Endothelial cell of umbilical vein (primary cell): ENCODE measurements around the gene TIPRL. TPM values are rescaled to one million over a fixed set of nuclear protein-coding genes. Genes with fewer than 3 reads are reported as not detected.

Source experiments
- BruUV-seq: library from RNA; stranded (reverse); fragments of 400-500 nt; replicated peaks from 2 replicates; lab custom pipeline; 2021; lab: Mats Ljungman, UMichigan
- CTCF ChIA-PET: fragments of 300-600, 350-600 bp; sonication (Branson Sonifier 250); formaldehyde crosslinking; loops from one replicate; lab custom pipeline; 2021; ENCODE audit warnings: antibody characterized with exemption, inconsistent platforms; lab: Charles Lee
- POLR2A ChIA-PET: fragments of 300-600, 350-600 bp; sonication (Branson Sonifier 250); formaldehyde crosslinking; loops from one replicate; lab custom pipeline; 2021; ENCODE audit warnings: antibody characterized with exemption, inconsistent platforms; lab: Charles Lee
- DNase-seq: peaks from one replicate; pipeline ENCODE4 v3.0.0-alpha.2; 2011; ENCODE audit warnings: low read depth, low spot score
- FAIRE-seq: peaks from 2 replicates; lab custom pipeline; 2011; peaks lifted over from hg19 to GRCh38; lab: Jason Lieb, UNC
- H2AFZ ChIP-seq: 2 replicates; pipeline ENCODE4 v1.6.0; 2012; ENCODE audit warnings: low read depth, low read length, control low read depth, inconsistent platforms
- H3K27ac ChIP-seq: 2 replicates; pipeline ENCODE4 v1.5.1; 2011; ENCODE audit warnings: low read depth, mild to moderate bottlenecking, control low read depth, low read length, moderate library complexity; ENCODE audit not compliant: insufficient read depth
- H3K27me3 ChIP-seq, 2 experiments: 2 replicates each; pipeline versions ENCODE4 v1.6.0 to v1.6.1; 2011; ENCODE audit warnings: low read length in 2 of 2, mixed read lengths in 1 of 2; ENCODE audit not compliant: control insufficient read depth in 2 of 2, insufficient read depth in 2 of 2
- H3K36me3 ChIP-seq, 2 experiments: 2 replicates in 1 of 2; 3 replicates in 1 of 2; pipeline ENCODE4 v1.5.1; 2011; ENCODE audit warnings: low read length in 2 of 2, mild to moderate bottlenecking in 1 of 2, moderate library complexity in 1 of 2; ENCODE audit not compliant: control insufficient read depth in 2 of 2, insufficient read depth in 2 of 2; ENCODE audit errors: extremely low read depth in 1 of 2
- H3K4me1 ChIP-seq: 3 replicates; pipeline ENCODE4 v1.5.1; 2011; ENCODE audit warnings: mild to moderate bottlenecking, low read length; ENCODE audit not compliant: control insufficient read depth, insufficient read depth; ENCODE audit errors: extremely low read depth
- H3K4me2 ChIP-seq: 2 replicates; pipeline ENCODE4 v1.6.1; 2011; ENCODE audit warnings: low read length, control low read depth, mixed read lengths; ENCODE audit not compliant: insufficient read depth
- H3K4me3 ChIP-seq, 3 experiments: fragments of 200-600 bp in 1 of 3; sonication (generic), shearing (Covaris generic) in 1 of 3; replicated peaks in 1 of 3; 2 replicates each; pipeline ENCODE4 v1.5.1; 2011 to 2016; ENCODE audit warnings: control low read depth in 3 of 3, low read length in 3 of 3, mild to moderate bottlenecking in 2 of 3, inconsistent platforms in 1 of 3, low read depth in 1 of 3, moderate library complexity in 1 of 3; ENCODE audit not compliant: insufficient read depth in 1 of 3
- H3K79me2 ChIP-seq: 2 replicates; pipeline ENCODE4 v1.6.0; 2012; ENCODE audit warnings: low read length, inconsistent platforms; ENCODE audit not compliant: control insufficient read depth, insufficient read depth
- H3K9ac ChIP-seq: replicated peaks from 2 replicates; pipeline ENCODE3; 2011; ENCODE audit warnings: low read length, control low read depth; ENCODE audit not compliant: insufficient read depth; ENCODE audit errors: extremely low read depth
- H3K9me1 ChIP-seq: replicated peaks from 3 replicates; pipeline ENCODE4 v1.6.0; 2011; ENCODE audit warnings: mild to moderate bottlenecking, low read length; ENCODE audit not compliant: control insufficient read depth, insufficient read depth; ENCODE audit errors: extremely low read depth
- H3K9me3 ChIP-seq: replicated peaks from 2 replicates; pipeline ENCODE4 v1.5.1; 2012; ENCODE audit warnings: low read length, inconsistent platforms; ENCODE audit not compliant: control insufficient read depth, insufficient read depth
- H4K20me1 ChIP-seq: replicated peaks from 2 replicates; pipeline ENCODE3; 2011; ENCODE audit warnings: mild to moderate bottlenecking, low read length; ENCODE audit not compliant: control insufficient read depth, insufficient read depth; ENCODE audit errors: extremely low read depth
- EZH2 ChIP-seq: IDR thresholded peaks from 2 replicates; pipeline ENCODE4 v1.6.1; 2012; ENCODE audit warnings: borderline replicate concordance, low read depth, mild to moderate bottlenecking, moderate library complexity, low read length, inconsistent platforms; ENCODE audit not compliant: severe bottlenecking
- FOS ChIP-seq: IDR thresholded peaks from 2 replicates; pipeline ENCODE4 v1.6.1; 2011; ENCODE audit warnings: mild to moderate bottlenecking, low read length, moderate library complexity, borderline replicate concordance; ENCODE audit not compliant: insufficient read depth
- GATA2 ChIP-seq: IDR thresholded peaks from 2 replicates; pipeline ENCODE4 v1.7.0; 2011; ENCODE audit warnings: low read depth, mild to moderate bottlenecking, moderate library complexity, mixed read lengths, low read length; ENCODE audit not compliant: insufficient read length, insufficient read depth
- JUN ChIP-seq: IDR thresholded peaks from 2 replicates; pipeline ENCODE4 v1.6.1; 2011; ENCODE audit warnings: borderline replicate concordance, low read depth; ENCODE audit not compliant: insufficient read length, insufficient read depth
- MYC ChIP-seq: IDR thresholded peaks from one replicate; pipeline ENCODE4 v1.6.1; 2011; ENCODE audit warnings: mild to moderate bottlenecking, low read depth, low read length
- POLR2A ChIP-seq: IDR thresholded peaks from 2 replicates; pipeline ENCODE4 v1.6.1; 2012; ENCODE audit warnings: low read depth, mild to moderate bottlenecking, control low read depth, low read length
- POLR2AphosphoS5 ChIP-seq: IDR thresholded peaks from 2 replicates; pipeline ENCODE4 v1.6.1; 2012; ENCODE audit warnings: low read depth, mild to moderate bottlenecking, control low read depth, low read length, moderate library complexity; ENCODE audit not compliant: insufficient read depth
- dilution Hi-C: fragments of 300-500 bp; cut with MboI; formaldehyde crosslinking; loops from one replicate; pipeline ENCODE4 v1.15.0; 2019; ENCODE audit warnings: low sequenced_read_pairs; ENCODE audit not compliant: extremely low pct_ligation_motif_present
- intact Hi-C: fragments of 100-400 bp; cut with micrococcal nuclease; formaldehyde crosslinking; loops from one replicate; pipeline ENCODE4 v1.10.0; 2022
- polyA plus RNA-seq, 4 experiments: library from polyadenylated mRNA; depleted of rRNA in 3 of 4; stranded (reverse) in 3 of 4; unstranded in 1 of 4; fragments of >200 nt; gene quantifications; 2 replicates each; pipeline versions ENCODE4 v1.2.1 to v1.2.3, GENCODE V29; 2011 to 2012; ENCODE audit warnings: missing spikeins in 1 of 4
- total RNA-seq: library from RNA; stranded (reverse); gene quantifications from 2 replicates; pipeline ENCODE4 v1.2.3, GENCODE V29; 2021
- TF ChIP-seq, protein P1 (sequence below), 2 donors: IDR thresholded peaks; 1 replicate in 1 of 2; 2 replicates in 1 of 2; pipeline ENCODE4 v1.5.1; 2011; ENCODE audit warnings: low read length in 2 of 2, mild to moderate bottlenecking in 2 of 2, moderate library complexity in 2 of 2, control low read depth in 1 of 2, inconsistent platforms in 1 of 2, low read depth in 1 of 2; ENCODE audit not compliant: insufficient read depth in 1 of 2; ENCODE audit errors: extremely low read depth in 1 of 2
- TF ChIP-seq, protein P2 (sequence below): IDR thresholded peaks from 2 replicates; pipeline ENCODE4 v1.6.1; 2011; ENCODE audit not compliant: insufficient read depth, insufficient read length

Gene TIPRL
- total and polyA plus RNA-seq, 2 donors (not counting 3 experiments of a cell fraction or from before 2014, with no cell fraction given): 14.0 to 45.8 TPM

DNA sequence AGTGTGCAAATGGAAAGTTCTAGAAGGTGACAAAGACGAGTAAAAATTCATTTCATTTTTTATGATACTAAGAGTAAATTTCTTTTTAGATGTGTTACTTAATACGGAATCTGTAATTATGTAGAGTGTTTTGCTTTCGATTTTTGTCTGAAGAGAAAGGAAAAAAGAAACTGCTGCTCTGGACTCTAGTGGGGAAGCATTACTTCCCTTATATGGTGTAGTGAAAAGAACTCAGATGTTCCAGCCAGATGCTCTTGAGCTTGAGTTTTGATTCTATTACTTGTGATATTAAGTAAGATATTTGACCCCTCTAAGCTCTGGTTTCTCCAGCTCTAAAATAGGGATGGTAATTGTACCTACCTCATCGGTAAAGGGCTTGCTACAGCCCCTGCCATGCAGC, 29.8 kb upstream of the TIPRL start:
- Histone ChIP-seq H3K9me1 (no peaks in the 10 kb centered on the region), H3K4me2 (no peak overlapping the region), H3K4me3 (no peak overlapping the region), H3K9me3 (no peaks in the 10 kb centered on the region), H4K20me1 (no peaks in the 10 kb centered on the region), H3K9ac (no peak overlapping the region), H2AFZ (no peak overlapping the region), H3K36me3 (no peaks in the 10 kb centered on the region), H3K27ac (no peak overlapping the region), H3K27me3 (peaks cover 0 to 5% of the 10 kb centered on the region in 2 experiments), H3K4me1 (no peaks in the 10 kb centered on the region), H3K79me2 (no peaks in the 10 kb centered on the region)
- POLR2A ChIA-PET: no interaction called here
- intact Hi-C loops: no loop called here
- dilution Hi-C loops: no loop called here
- FAIRE-seq (no peak), DNase-seq (no peak)
- CTCF ChIA-PET: no interaction called here
- TF ChIP-seq GATA2: no peak
- TF ChIP-seq POLR2AphosphoS5: no peak
- TF ChIP-seq POLR2A: no peak
- TF ChIP-seq EZH2: no peak
- no peak for TF ChIP-seq JUN
- TF ChIP-seq, protein P1, sequence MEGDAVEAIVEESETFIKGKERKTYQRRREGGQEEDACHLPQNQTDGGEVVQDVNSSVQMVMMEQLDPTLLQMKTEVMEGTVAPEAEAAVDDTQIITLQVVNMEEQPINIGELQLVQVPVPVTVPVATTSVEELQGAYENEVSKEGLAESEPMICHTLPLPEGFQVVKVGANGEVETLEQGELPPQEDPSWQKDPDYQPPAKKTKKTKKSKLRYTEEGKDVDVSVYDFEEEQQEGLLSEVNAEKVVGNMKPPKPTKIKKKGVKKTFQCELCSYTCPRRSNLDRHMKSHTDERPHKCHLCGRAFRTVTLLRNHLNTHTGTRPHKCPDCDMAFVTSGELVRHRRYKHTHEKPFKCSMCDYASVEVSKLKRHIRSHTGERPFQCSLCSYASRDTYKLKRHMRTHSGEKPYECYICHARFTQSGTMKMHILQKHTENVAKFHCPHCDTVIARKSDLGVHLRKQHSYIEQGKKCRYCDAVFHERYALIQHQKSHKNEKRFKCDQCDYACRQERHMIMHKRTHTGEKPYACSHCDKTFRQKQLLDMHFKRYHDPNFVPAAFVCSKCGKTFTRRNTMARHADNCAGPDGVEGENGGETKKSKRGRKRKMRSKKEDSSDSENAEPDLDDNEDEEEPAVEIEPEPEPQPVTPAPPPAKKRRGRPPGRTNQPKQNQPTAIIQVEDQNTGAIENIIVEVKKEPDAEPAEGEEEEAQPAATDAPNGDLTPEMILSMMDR (IDR thresholded peaks at IDR 0.05; ENCODE audit: extremely low read depth in 1 of 2, insufficient read depth in 1 of 2, low read depth in 1 of 2, low read length in 2 of 2): no peak
- TF ChIP-seq MYC: no peak
- TF ChIP-seq FOS: no peak
- TF ChIP-seq, protein P2, sequence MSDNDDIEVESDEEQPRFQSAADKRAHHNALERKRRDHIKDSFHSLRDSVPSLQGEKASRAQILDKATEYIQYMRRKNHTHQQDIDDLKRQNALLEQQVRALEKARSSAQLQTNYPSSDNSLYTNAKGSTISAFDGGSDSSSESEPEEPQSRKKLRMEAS: no peak
- no TSS peak for BruUV-seq
